Measurements from ENCODE around the gene LRIT2. TPM values are rescaled to one million over a fixed set of nuclear protein-coding genes. Genes with fewer than 3 reads are reported as not detected.

Gene LRIT2
- polyA plus RNA-seq, 3 donors, result not detected

GRCh38 chr10:84197643-84198042 is 27.7 kb downstream of the LRIT2 start:
- Mint-ChIP-seq H3K4me3 (no peak overlapping the region), H3K9me3 (no peaks in the 10 kb centered on the region), H3K4me1 (no peaks in the 10 kb centered on the region), H3K36me3 (no peaks in the 10 kb centered on the region), H3K27ac (peak overlapping the region in 1 of 7 donors; percentile 31), H3K27me3 (ENCODE audit: low read depth in 3 of 3) (peaks cover 33 to 48% (median 40%) of the 10 kb centered on the region in 3 donors)
- Histone ChIP-seq H3K79me2 (ENCODE audit: insufficient read depth, low read length) (no peaks in the 10 kb centered on the region), H3K9me3 (replicated peaks in 1 of 2; ENCODE audit: control insufficient read depth in 1 of 2, insufficient read depth in 1 of 2, low read length in 2 of 2) (peaks cover 0 to 13% of the 10 kb centered on the region in 2 donors), H3K9ac (ENCODE audit: insufficient read depth, low read length, poor library complexity, severe bottlenecking) (no peak overlapping the region), H4K20me1 (ENCODE audit: insufficient read depth, low read length) (no peaks in the 10 kb centered on the region), H3K27me3 (ENCODE audit: control insufficient read depth in 2 of 2, insufficient read depth in 2 of 2, low read length in 2 of 2) (peaks cover 33 to 46% of the 10 kb centered on the region in 2 donors), H3K4me3 (replicated peaks in 1 of 3; ENCODE audit: low read depth in 2 of 3, low read length in 3 of 3) (no peak overlapping the region), H3K36me3 (replicated peaks in 1 of 2; ENCODE audit: control insufficient read depth in 1 of 2, insufficient read depth in 2 of 2, low read length in 2 of 2) (no peaks in the 10 kb centered on the region), H2AFZ (ENCODE audit: insufficient read depth, low read depth, low read length, poor library complexity, severe bottlenecking) (no peak overlapping the region), H3K4me2 (replicated peaks; ENCODE audit: extremely low read depth, low read length, poor library complexity, severe bottlenecking) (no peak overlapping the region), H3K4me1 (ENCODE audit: control insufficient read depth in 1 of 2, insufficient read depth in 2 of 2, low read length in 2 of 2) (no peaks in the 10 kb centered on the region), H3K27ac (ENCODE audit: low read depth in 1 of 2, low read length in 2 of 2) (no peak overlapping the region)
- intact Hi-C loops (cut with micrococcal nuclease), result loop anchor here in 1 of 2 donors (5.0 kb wide), 1 partner anchor 45 kb away; no protein-coding TSS in a partner anchor
- no peak for DNase-seq
- 89% methylated on average over 5 of the region's 5 CpGs for WGBS (ENCODE audit: insufficient coverage)
- no peak for TF ChIP-seq CTCF (IDR thresholded peaks at IDR 0.05)

- no peaks in the 10 kb centered on the region for H3K79me2 ChIP-seq (ENCODE audit: insufficient read depth, low read length)
- Mint-ChIP-seq H3K4me1 (no peaks in the 10 kb centered on the region), H3K9me3 (peaks cover 0 to 1% (median 0%) of the 10 kb centered on the region in 7 donors), H3K27ac (no peak overlapping the region), H3K36me3 (no peaks in the 10 kb centered on the region), H3K27me3 (ENCODE audit: low read depth in 3 of 3) (peaks cover 35 to 54% (median 44%) of the 10 kb centered on the region in 3 donors), H3K4me3 (no peak overlapping the region)
- H3K4me2 ChIP-seq (replicated peaks; ENCODE audit: extremely low read depth, low read length, poor library complexity, severe bottlenecking), result no peak overlapping the region
- no peak for TF ChIP-seq CTCF (IDR thresholded peaks at IDR 0.05)
- no peaks in the 10 kb centered on the region for H3K4me1 ChIP-seq (ENCODE audit: control insufficient read depth in 1 of 2, insufficient read depth in 2 of 2, low read length in 2 of 2)
- no peak overlapping the region for H2AFZ ChIP-seq (ENCODE audit: insufficient read depth, low read depth, low read length, poor library complexity, severe bottlenecking)
- peaks cover 33 to 46% of the 10 kb centered on the region in 2 donors for H3K27me3 ChIP-seq (ENCODE audit: control insufficient read depth in 2 of 2, insufficient read depth in 2 of 2, low read length in 2 of 2)
- 73% methylated on average over 3 of the region's 5 CpGs for WGBS (ENCODE audit: insufficient coverage)
- intact Hi-C loops (cut with micrococcal nuclease), result loop anchor here in 1 of 2 donors (5.0 kb wide), 1 partner anchor 45 kb away; no protein-coding TSS in a partner anchor
- H3K9ac ChIP-seq (ENCODE audit: insufficient read depth, low read length, poor library complexity, severe bottlenecking), result no peak overlapping the region
- H3K27ac ChIP-seq (ENCODE audit: low read depth in 1 of 2, low read length in 2 of 2), result no peak overlapping the region
- peaks cover 0 to 13% of the 10 kb centered on the region in 2 donors for H3K9me3 ChIP-seq (replicated peaks in 1 of 2; ENCODE audit: control insufficient read depth in 1 of 2, insufficient read depth in 1 of 2, low read length in 2 of 2)
- no peak overlapping the region for H3K4me3 ChIP-seq (replicated peaks in 1 of 3; ENCODE audit: low read depth in 2 of 3, low read length in 3 of 3)
- DNase-seq, result no peak
- H4K20me1 ChIP-seq (ENCODE audit: insufficient read depth, low read length), result no peaks in the 10 kb centered on the region
- no peaks in the 10 kb centered on the region for H3K36me3 ChIP-seq (replicated peaks in 1 of 2; ENCODE audit: control insufficient read depth in 1 of 2, insufficient read depth in 2 of 2, low read length in 2 of 2)
Observed at GRCh38 chr10:84196941-84197340, 28.4 kb downstream of the LRIT2 start.

All from CD14-positive monocyte (primary cell).